Measurements from ENCODE around the gene HS6ST1.

- TF ChIP-seq CTCF (tag by site-specific recombination; IDR thresholded peaks at IDR 0.05) (no peak), ZEB2 (tag by site-specific recombination; IDR thresholded peaks at IDR 0.05) (no peak)
These were observed 56.1 kb downstream of the HS6ST1 start for GRCh38 chr2:128262315-128263253.
